Measurements from ENCODE around the gene INPP4A. TPM values are rescaled to one million over a fixed set of nuclear protein-coding genes. Genes with fewer than 3 reads are reported as not detected.

INPP4A gene
- total and polyA plus RNA-seq, 10 of the 15 experiments (the other 5 are each of a cell fraction or from before 2014, with no cell fraction given): 4.7 to 62.3 (median 36.9) TPM

DNA sequence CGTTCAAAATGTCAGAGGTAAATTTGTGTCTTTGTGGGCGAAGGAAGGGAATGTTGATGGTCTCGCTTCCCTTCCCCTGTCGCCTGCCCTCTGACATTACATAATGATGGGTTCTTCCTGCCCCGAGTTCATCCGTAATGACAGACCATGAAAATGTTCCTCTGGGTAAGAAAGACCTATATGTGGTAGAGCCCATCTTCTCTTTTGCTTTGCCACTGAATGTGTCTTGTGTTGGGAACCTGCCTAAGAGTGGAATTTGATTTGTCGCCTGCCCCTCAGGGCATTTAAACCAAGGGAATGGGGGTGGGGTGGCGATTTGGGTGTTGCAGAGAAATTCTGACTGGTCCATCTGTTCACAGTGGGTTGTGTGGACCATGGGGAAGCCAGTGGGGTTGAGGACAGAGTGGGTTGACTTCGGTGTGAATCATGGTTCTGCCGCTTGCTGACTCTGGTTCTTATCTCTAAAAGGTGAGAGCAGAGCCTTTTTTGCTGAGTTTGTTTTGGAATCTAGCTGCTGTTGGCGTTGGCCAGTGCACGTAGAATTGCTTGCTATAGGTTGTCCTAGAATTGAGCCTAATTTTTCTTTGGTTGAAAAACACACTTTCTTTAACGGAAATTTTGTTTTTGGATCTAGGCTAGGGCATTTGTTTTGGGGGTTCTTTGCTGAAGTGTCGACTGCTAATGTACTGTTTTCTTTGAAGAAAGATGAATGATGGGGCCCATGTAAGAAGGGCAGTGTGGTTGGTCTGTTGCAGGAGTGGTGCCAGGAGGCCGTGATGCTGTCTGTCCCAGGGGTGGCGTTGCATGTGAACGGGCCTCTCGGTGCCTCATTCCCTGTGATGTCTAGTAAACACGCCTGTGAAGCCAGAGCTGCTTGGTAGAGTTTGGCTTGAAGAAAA lies 1.3 kb downstream of the INPP4A start (continued):
- TF ChIP-seq, protein P1, sequence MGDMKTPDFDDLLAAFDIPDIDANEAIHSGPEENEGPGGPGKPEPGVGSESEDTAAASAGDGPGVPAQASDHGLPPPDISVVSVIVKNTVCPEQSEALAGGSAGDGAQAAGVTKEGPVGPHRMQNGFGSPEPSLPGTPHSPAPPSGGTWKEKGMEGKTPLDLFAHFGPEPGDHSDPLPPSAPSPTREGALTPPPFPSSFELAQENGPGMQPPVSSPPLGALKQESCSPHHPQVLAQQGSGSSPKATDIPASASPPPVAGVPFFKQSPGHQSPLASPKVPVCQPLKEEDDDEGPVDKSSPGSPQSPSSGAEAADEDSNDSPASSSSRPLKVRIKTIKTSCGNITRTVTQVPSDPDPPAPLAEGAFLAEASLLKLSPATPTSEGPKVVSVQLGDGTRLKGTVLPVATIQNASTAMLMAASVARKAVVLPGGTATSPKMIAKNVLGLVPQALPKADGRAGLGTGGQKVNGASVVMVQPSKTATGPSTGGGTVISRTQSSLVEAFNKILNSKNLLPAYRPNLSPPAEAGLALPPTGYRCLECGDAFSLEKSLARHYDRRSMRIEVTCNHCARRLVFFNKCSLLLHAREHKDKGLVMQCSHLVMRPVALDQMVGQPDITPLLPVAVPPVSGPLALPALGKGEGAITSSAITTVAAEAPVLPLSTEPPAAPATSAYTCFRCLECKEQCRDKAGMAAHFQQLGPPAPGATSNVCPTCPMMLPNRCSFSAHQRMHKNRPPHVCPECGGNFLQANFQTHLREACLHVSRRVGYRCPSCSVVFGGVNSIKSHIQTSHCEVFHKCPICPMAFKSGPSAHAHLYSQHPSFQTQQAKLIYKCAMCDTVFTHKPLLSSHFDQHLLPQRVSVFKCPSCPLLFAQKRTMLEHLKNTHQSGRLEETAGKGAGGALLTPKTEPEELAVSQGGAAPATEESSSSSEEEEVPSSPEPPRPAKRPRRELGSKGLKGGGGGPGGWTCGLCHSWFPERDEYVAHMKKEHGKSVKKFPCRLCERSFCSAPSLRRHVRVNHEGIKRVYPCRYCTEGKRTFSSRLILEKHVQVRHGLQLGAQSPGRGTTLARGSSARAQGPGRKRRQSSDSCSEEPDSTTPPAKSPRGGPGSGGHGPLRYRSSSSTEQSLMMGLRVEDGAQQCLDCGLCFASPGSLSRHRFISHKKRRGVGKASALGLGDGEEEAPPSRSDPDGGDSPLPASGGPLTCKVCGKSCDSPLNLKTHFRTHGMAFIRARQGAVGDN (IDR thresholded peaks at IDR 0.05): no peak; the same call in none of the 2 replicates
- TF ChIP-seq ZNF622 (IDR thresholded peaks at IDR 0.05): no peak

- ChIA-PET POLR2A (interaction anchor here (0.7 to 27.0 kb wide), 8 partner anchors 10 to 784 kb away, joined by 3 to 545 read pairs (median 4); no protein-coding TSS in a partner anchor), RAD21 (ENCODE audit: unreplicated experiment) (interaction anchor here (0.7 to 3.6 kb wide), 19 partner anchors 8 to 162 kb away, joined by 3 to 51 read pairs (median 12); partner anchors contain the start of genes COA5 and UNC50), CTCF (interaction anchor here (0.6 to 3.1 kb wide), 16 partner anchors 11 to 661 kb away, joined by 3 to 29 read pairs (median 6); no protein-coding TSS in a partner anchor), SMC1A (ENCODE audit: uncharacterized antibody, unreplicated experiment) (interaction anchor here (0.8 to 28.2 kb wide), 17 partner anchors 8 to 266 kb away, joined by 3 to 816 read pairs (median 4); no protein-coding TSS in a partner anchor)
- Histone ChIP-seq H2AFZ (ENCODE audit: control insufficient read depth, low read depth, low read length) (no peak overlapping the region), H3K27ac (ENCODE audit: control insufficient read depth, insufficient read depth) (peak overlapping the region; percentile 83), H3K79me2 (ENCODE audit: control insufficient read depth, insufficient read depth, low read length) (peaks cover 72% of the 10 kb centered on the region), H3K36me3 (ENCODE audit: control insufficient read depth in 2 of 2, insufficient read depth in 2 of 2, low read length in 1 of 2) (peaks cover 2 to 3% of the 10 kb centered on the region in 2 experiments; a peak in 2 of 4 replicates), H3K27me3 (replicated peaks in 1 of 2; ENCODE audit: control insufficient read depth in 2 of 2, insufficient read depth in 2 of 2, low read length in 1 of 2) (no peaks in the 10 kb centered on the region), H3K4me2 (ENCODE audit: control insufficient read depth, insufficient read depth) (peak overlapping the region; percentile 90), H3K4me1 (ENCODE audit: control insufficient read depth, insufficient read depth, low read length) (peaks cover 5% of the 10 kb centered on the region; the same call in 1 of the 2 replicates), H4K20me1 (ENCODE audit: control insufficient read depth, insufficient read depth) (no peaks in the 10 kb centered on the region), H3K4me3 (peak overlapping the region; percentile 86), H3K9me3 (replicated peaks; ENCODE audit: control insufficient read depth, insufficient read depth, low read length) (no peaks in the 10 kb centered on the region), H3K9ac (ENCODE audit: control insufficient read depth, insufficient read depth, low read length) (peak overlapping the region; percentile 61)
- ATAC-seq (peak; percentile 9; the same call in 2 of the 3 replicates), FAIRE-seq (no peak), DNase-seq (ENCODE audit: low read depth, low spot score) (no peak)
- in situ Hi-C loops (cut with MboI): no loop called here
- intact Hi-C loops (cut with micrococcal nuclease; ENCODE audit: unreplicated experiment): loop anchor here (5.0 kb wide), 2 partner anchors 35 to 70 kb away; no protein-coding TSS in a partner anchor
- BruUV-seq (replicated peaks): no TSS peak
- WGBS (ENCODE audit: insufficient coverage, insufficient replicate concordance, low lambda C conversion rate, missing lambda C conversion rate): 91% methylated on average over 6 of the region's 6 CpGs
- TF ChIP-seq SUPT20H (IDR thresholded peaks at IDR 0.05; ENCODE audit: borderline replicate concordance, control insufficient read depth, low read depth, low read length): no peak
- no peak for TF ChIP-seq HDGF (IDR thresholded peaks at IDR 0.05)
- no peak for TF ChIP-seq FOS (IDR thresholded peaks at IDR 0.05; ENCODE audit: borderline replicate concordance, extremely low read depth, insufficient read length)
- TF ChIP-seq, protein P2, sequence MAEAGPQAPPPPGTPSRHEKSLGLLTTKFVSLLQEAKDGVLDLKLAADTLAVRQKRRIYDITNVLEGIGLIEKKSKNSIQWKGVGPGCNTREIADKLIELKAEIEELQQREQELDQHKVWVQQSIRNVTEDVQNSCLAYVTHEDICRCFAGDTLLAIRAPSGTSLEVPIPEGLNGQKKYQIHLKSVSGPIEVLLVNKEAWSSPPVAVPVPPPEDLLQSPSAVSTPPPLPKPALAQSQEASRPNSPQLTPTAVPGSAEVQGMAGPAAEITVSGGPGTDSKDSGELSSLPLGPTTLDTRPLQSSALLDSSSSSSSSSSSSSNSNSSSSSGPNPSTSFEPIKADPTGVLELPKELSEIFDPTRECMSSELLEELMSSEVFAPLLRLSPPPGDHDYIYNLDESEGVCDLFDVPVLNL (IDR thresholded peaks at IDR 0.05; ENCODE audit: low read depth, low read length): no peak
- TF ChIP-seq, protein P3, sequence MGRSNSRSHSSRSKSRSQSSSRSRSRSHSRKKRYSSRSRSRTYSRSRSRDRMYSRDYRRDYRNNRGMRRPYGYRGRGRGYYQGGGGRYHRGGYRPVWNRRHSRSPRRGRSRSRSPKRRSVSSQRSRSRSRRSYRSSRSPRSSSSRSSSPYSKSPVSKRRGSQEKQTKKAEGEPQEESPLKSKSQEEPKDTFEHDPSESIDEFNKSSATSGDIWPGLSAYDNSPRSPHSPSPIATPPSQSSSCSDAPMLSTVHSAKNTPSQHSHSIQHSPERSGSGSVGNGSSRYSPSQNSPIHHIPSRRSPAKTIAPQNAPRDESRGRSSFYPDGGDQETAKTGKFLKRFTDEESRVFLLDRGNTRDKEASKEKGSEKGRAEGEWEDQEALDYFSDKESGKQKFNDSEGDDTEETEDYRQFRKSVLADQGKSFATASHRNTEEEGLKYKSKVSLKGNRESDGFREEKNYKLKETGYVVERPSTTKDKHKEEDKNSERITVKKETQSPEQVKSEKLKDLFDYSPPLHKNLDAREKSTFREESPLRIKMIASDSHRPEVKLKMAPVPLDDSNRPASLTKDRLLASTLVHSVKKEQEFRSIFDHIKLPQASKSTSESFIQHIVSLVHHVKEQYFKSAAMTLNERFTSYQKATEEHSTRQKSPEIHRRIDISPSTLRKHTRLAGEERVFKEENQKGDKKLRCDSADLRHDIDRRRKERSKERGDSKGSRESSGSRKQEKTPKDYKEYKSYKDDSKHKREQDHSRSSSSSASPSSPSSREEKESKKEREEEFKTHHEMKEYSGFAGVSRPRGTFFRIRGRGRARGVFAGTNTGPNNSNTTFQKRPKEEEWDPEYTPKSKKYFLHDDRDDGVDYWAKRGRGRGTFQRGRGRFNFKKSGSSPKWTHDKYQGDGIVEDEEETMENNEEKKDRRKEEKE (IDR thresholded peaks at IDR 0.05): no peak
- TF ChIP-seq EED (IDR thresholded peaks at IDR 0.05; ENCODE audit: low read depth): no peak
- TF ChIP-seq, protein P4, sequence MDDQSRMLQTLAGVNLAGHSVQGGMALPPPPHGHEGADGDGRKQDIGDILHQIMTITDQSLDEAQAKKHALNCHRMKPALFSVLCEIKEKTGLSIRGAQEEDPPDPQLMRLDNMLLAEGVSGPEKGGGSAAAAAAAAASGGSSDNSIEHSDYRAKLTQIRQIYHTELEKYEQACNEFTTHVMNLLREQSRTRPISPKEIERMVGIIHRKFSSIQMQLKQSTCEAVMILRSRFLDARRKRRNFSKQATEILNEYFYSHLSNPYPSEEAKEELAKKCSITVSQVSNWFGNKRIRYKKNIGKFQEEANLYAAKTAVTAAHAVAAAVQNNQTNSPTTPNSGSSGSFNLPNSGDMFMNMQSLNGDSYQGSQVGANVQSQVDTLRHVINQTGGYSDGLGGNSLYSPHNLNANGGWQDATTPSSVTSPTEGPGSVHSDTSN (IDR thresholded peaks at IDR 0.05; ENCODE audit: insufficient replicate concordance, low read depth, low read length): no peak
- no peak for TF ChIP-seq LARP7 (IDR thresholded peaks at IDR 0.05)
These were observed 2.2 kb downstream of the INPP4A start for GRCh38 chr2:98446850-98447249.

All from GM12878 (cell line).